PC-3 (cell line): Measurements from ENCODE around the gene AUTS2.

Experiments
- CTCF ChIP-seq: fragments of 300-600 bp; sonication (generic); conservative IDR thresholded peaks from 2 replicates; pipeline ENCODE4 v1.5.1; 2017; ENCODE audit warnings: antibody characterized with exemption, low read depth, mild to moderate bottlenecking, low read length
- EZH2 ChIP-seq: fragments of 300-600 bp; sonication (generic); IDR thresholded peaks from one replicate; pipeline ENCODE4 v1.6.1; 2017; ENCODE audit warnings: antibody characterized with exemption, mild to moderate bottlenecking, low read length; ENCODE audit not compliant: unreplicated experiment
- EZH2phosphoT487 ChIP-seq: fragments of 300-600 bp; sonication (generic); IDR thresholded peaks from 2 replicates; pipeline ENCODE4 v1.6.1; 2018; ENCODE audit warnings: mild to moderate bottlenecking, antibody characterized with exemption, low read length, borderline replicate concordance

GRCh38 chr7:69939317-69939716 lies 341.0 kb downstream of the AUTS2 start:
- TF ChIP-seq CTCF: no peak
- TF ChIP-seq EZH2: no peak
- TF ChIP-seq EZH2phosphoT487: no peak
